NCI-H1417 treated with DMSO at 0.1 percent for 48 hours (cell line): Measurements from ENCODE around the gene METAP1D.
"Not testable (repeated sequence)": the region's sequence is repeated elsewhere in the genome, so short reads cannot be mapped to it uniquely, and the experiment has no call there.

Source experiments
- DNase-seq: peaks from one replicate; lab custom pipeline; 2025; lab: John Stamatoyannopoulos, UW

Gene METAP1D

GRCh38 chr2:171997031-171997430 lies 2.7 kb upstream of the METAP1D start:
- DNase-seq, result not testable (repeated sequence)

- no peak for DNase-seq
Measured at GRCh38 chr2:171999161-171999560, 592 bp upstream of the METAP1D start.

- no peak for DNase-seq
Measured at GRCh38 chr2:172000696-172001361, 1.1 kb downstream of the METAP1D start.

GRCh38 chr2:172007372-172007771 lies 7.6 kb downstream of the METAP1D start:
- no peak for DNase-seq

GRCh38 chr2:172009823-172010222 lies 10.1 kb downstream of the METAP1D start:
- DNase-seq, result no peak

GRCh38 chr2:172011812-172012575 lies 12.2 kb downstream of the METAP1D start:
- no peak for DNase-seq

GRCh38 chr2:172012677-172013391 lies 13.1 kb downstream of the METAP1D start:
- no peak for DNase-seq

- DNase-seq, result no peak
Measured at GRCh38 chr2:172013396-172013795, 13.6 kb downstream of the METAP1D start.

- no peak for DNase-seq
Measured at GRCh38 chr2:172021074-172021931, 21.6 kb downstream of the METAP1D start.

- no peak for DNase-seq
Measured at GRCh38 chr2:172021955-172022354, 22.2 kb downstream of the METAP1D start.

- no peak for DNase-seq
Measured at GRCh38 chr2:172031536-172031935, 31.8 kb downstream of the METAP1D start.

GRCh38 chr2:172038121-172038520 lies 38.4 kb downstream of the METAP1D start:
- DNase-seq, result no peak

GRCh38 chr2:172038604-172039003 lies 38.9 kb downstream of the METAP1D start:
- DNase-seq, result no peak

- DNase-seq, result no peak
Measured at GRCh38 chr2:172039011-172039704, 39.4 kb downstream of the METAP1D start.

- no peak for DNase-seq
Measured at GRCh38 chr2:172040311-172040710, 40.6 kb downstream of the METAP1D start.

- no peak for DNase-seq
Measured at GRCh38 chr2:172046080-172046678, 46.4 kb downstream of the METAP1D start.

- DNase-seq, result no peak
Measured at GRCh38 chr2:172046866-172047565, 47.3 kb downstream of the METAP1D start.

- DNase-seq, result no peak
Measured at GRCh38 chr2:172047566-172048507, 48.1 kb downstream of the METAP1D start.
